ENCODE results near the gene SRA1. TPM values are rescaled to one million over a fixed set of nuclear protein-coding genes. Genes with fewer than 3 reads are reported as not detected.

Gene SRA1
- total RNA-seq, 1 experiment from 2014 or later: 48.6 TPM

DNA sequence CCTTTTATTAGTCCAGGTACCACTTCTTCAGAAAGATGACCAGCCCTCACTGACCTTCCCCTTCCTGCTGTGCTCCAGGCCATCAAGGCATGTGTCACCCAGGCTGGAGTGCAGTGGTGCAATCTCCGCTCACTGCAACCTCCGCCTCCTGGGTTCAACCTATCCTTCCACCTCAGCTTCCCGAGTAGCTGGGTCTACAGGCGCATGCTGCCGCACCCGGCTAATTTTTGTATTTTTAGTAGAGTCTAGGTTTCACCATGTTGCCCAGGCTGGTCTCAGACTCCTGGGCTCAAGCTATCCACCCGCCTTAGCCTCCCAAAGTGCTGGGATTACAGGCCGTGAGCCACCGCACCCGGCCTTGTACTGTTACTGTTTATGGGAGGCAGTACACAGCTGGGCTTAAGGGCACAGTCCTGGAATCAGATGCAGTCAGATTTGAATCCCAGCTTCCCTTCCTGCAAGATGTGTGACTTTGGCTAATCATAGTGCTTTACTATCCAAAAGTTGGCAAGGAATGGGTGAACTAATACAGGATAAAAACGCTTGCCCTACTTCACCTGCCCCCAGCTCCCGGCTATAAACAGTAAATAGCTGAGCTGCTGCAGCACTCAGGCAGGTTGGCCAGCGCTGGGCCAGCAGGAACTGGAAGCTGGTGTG, 10.3 kb downstream of the SRA1 start:
- Histone ChIP-seq H3K79me2 (ENCODE audit: low read length) (no peaks in the 10 kb centered on the region), H3K4me2 (ENCODE audit: low read length) (peak overlapping the region; percentile 50), H3K4me1 (ENCODE audit: insufficient read depth, low read length) (peaks cover 15% of the 10 kb centered on the region), H3K9me3 (ENCODE audit: low read length) (no peaks in the 10 kb centered on the region), H3K9ac (ENCODE audit: low read length) (no peak overlapping the region), H3K4me3 (ENCODE audit: low read length) (no peak overlapping the region), H3F3A (ENCODE audit: low read length, unreplicated experiment) (no peaks in the 10 kb centered on the region), H3K27me3 (ENCODE audit: low read length) (no peaks in the 10 kb centered on the region), H4K20me1 (ENCODE audit: low read length) (no peaks in the 10 kb centered on the region), H2AFZ (ENCODE audit: low read length) (0 out of 2 replicates have a peak overlapping the region, but pooled peaks have one; percentile 7), H3K36me3 (ENCODE audit: low read depth, low read length) (peaks cover 25% of the 10 kb centered on the region; the same call in 1 of the 2 replicates), H3K9me2 (replicated peaks; ENCODE audit: low read length) (no peaks in the 10 kb centered on the region), H3K27ac (ENCODE audit: low read length) (peak overlapping the region; percentile 15)
- ATAC-seq (peak; percentile 27), DNase-seq (peak; percentile 12)
- no TSS peak for BruUV-seq (replicated peaks)
- TF ChIP-seq EZH2 (IDR thresholded peaks at IDR 0.05; ENCODE audit: low read length, unreplicated experiment) (no peak), EZH2phosphoT487 (IDR thresholded peaks at IDR 0.05; ENCODE audit: borderline replicate concordance, low read length) (no peak)
- ChIA-PET POLR2A (ENCODE audit: unreplicated experiment) (interaction anchor here (0.5 to 0.6 kb wide), 4 partner anchors 97 to 1072 kb away, joined by 3 to 4 read pairs (median 4); partner anchors contain the start of genes DIAPH1, IK and NDUFA2), CTCF (interaction anchor here (0.6 to 1.1 kb wide), 7 partner anchors 14 to 187 kb away, joined by 3 to 9 read pairs (median 4); partner anchors contain the start of genes HARS1, HARS2, IK and NDUFA2)
- intact Hi-C loops (cut with micrococcal nuclease): loop anchor here (1.0 to 10.0 kb wide), 3 partner anchors 92 to 168 kb away; partner anchors contain the start of genes TMCO6 and WDR55

DNA sequence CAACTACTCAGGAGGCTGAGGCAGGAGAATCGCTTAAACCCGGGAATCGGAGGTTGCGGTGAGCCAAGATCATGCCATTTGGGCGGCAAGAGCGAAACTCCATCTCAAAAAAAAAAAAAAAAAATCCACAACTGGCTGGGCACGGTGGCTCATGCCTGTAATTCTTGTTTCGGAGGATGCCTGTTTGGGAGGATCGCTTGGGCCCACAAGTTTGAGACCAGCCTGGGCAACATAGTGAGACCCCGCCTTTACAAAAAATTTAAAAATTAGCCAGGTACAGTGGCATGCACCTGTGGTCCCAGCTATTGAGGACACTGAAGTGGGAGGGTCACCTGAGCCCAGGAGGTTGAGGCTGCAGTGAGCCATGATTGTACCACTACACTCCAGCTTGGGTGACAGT, 11.7 kb downstream of the SRA1 start:
- ATAC-seq (no peak), DNase-seq (no peak)
- Histone ChIP-seq H3F3A (ENCODE audit: low read length, unreplicated experiment) (no peaks in the 10 kb centered on the region), H3K27ac (ENCODE audit: low read length) (no peak overlapping the region), H2AFZ (ENCODE audit: low read length) (no peak overlapping the region), H3K9me3 (ENCODE audit: low read length) (no peaks in the 10 kb centered on the region), H3K4me2 (ENCODE audit: low read length) (no peak overlapping the region), H4K20me1 (ENCODE audit: low read length) (no peaks in the 10 kb centered on the region), H3K36me3 (ENCODE audit: low read depth, low read length) (peaks cover 28% of the 10 kb centered on the region), H3K4me1 (ENCODE audit: insufficient read depth, low read length) (peaks cover 15% of the 10 kb centered on the region), H3K4me3 (ENCODE audit: low read length) (no peak overlapping the region), H3K79me2 (ENCODE audit: low read length) (no peaks in the 10 kb centered on the region), H3K9me2 (replicated peaks; ENCODE audit: low read length) (no peaks in the 10 kb centered on the region), H3K27me3 (ENCODE audit: low read length) (no peaks in the 10 kb centered on the region), H3K9ac (ENCODE audit: low read length) (no peak overlapping the region)
- TF ChIP-seq, protein P1, sequence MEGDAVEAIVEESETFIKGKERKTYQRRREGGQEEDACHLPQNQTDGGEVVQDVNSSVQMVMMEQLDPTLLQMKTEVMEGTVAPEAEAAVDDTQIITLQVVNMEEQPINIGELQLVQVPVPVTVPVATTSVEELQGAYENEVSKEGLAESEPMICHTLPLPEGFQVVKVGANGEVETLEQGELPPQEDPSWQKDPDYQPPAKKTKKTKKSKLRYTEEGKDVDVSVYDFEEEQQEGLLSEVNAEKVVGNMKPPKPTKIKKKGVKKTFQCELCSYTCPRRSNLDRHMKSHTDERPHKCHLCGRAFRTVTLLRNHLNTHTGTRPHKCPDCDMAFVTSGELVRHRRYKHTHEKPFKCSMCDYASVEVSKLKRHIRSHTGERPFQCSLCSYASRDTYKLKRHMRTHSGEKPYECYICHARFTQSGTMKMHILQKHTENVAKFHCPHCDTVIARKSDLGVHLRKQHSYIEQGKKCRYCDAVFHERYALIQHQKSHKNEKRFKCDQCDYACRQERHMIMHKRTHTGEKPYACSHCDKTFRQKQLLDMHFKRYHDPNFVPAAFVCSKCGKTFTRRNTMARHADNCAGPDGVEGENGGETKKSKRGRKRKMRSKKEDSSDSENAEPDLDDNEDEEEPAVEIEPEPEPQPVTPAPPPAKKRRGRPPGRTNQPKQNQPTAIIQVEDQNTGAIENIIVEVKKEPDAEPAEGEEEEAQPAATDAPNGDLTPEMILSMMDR (conservative IDR thresholded peaks at IDR 0.05; ENCODE audit: low read depth, low read length): no peak
- ChIA-PET POLR2A (ENCODE audit: unreplicated experiment) (interaction anchor here (0.7 kb wide), 1 partner anchor 128 kb away, joined by 12 read pairs; the partner anchor contains the start of gene DND1), CTCF (no interaction called here)
- no TSS peak for BruUV-seq (replicated peaks)
- intact Hi-C loops (cut with micrococcal nuclease): loop anchor here (10.0 kb wide), 1 partner anchor 169 kb away; no protein-coding TSS in a partner anchor

DNA sequence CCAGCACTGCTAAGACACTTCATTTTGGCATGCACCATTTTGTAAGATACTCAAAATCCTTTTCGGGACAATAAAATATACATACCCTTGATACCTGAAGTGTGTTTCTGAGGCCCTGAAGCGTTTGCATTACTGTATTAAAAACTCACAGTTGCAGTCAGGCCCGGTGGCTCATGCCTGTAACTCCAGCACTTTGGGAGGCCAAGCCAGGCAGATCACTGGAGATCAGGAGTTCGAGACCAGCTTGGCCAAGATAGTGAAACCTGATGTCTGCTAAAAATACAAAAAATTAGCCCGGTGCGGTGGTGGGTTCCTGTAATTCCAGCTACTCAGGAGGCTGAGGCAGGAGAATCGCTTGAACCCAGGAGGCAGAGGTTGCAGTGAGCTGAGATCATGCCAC, 12.3 kb downstream of the SRA1 start:
- Histone ChIP-seq H2AFZ (ENCODE audit: low read length) (no peak overlapping the region), H3K9ac (ENCODE audit: low read length) (no peak overlapping the region), H4K20me1 (ENCODE audit: low read length) (no peaks in the 10 kb centered on the region), H3K36me3 (ENCODE audit: low read depth, low read length) (peaks cover 25% of the 10 kb centered on the region), H3K79me2 (ENCODE audit: low read length) (no peaks in the 10 kb centered on the region), H3K4me2 (ENCODE audit: low read length) (no peak overlapping the region), H3K27ac (ENCODE audit: low read length) (no peak overlapping the region), H3K4me1 (ENCODE audit: insufficient read depth, low read length) (peaks cover 21% of the 10 kb centered on the region), H3K9me3 (ENCODE audit: low read length) (no peaks in the 10 kb centered on the region), H3F3A (ENCODE audit: low read length, unreplicated experiment) (no peaks in the 10 kb centered on the region), H3K9me2 (replicated peaks; ENCODE audit: low read length) (no peaks in the 10 kb centered on the region), H3K4me3 (ENCODE audit: low read length) (no peak overlapping the region), H3K27me3 (ENCODE audit: low read length) (no peaks in the 10 kb centered on the region)
- intact Hi-C loops (cut with micrococcal nuclease): loop anchor here (10.0 kb wide), 1 partner anchor 170 kb away; no protein-coding TSS in a partner anchor
- no TSS peak for BruUV-seq (replicated peaks)
- ChIA-PET POLR2A (ENCODE audit: unreplicated experiment) (no interaction called here), CTCF (no interaction called here)
- ATAC-seq: no peak
- DNase-seq: no peak
- no peak for TF ChIP-seq EZH2phosphoT487 (IDR thresholded peaks at IDR 0.05; ENCODE audit: borderline replicate concordance, low read length)
- no peak for TF ChIP-seq EZH2 (IDR thresholded peaks at IDR 0.05; ENCODE audit: low read length, unreplicated experiment)
- TF ChIP-seq, protein P1 (conservative IDR thresholded peaks at IDR 0.05; ENCODE audit: low read depth, low read length): no peak
